ENCODE results near the gene KLF13. TPM values are rescaled to one million over a fixed set of nuclear protein-coding genes. Genes with fewer than 3 reads are reported as not detected.

KLF13 gene
- total RNA-seq, 1 donor from 2014 or later, result 26.9 TPM

GRCh38 chr15:31291048-31291578 lies 35.5 kb upstream of the KLF13 start:
- H3K36me3 Mint-ChIP-seq (ENCODE audit: insufficient read depth), result no peaks in the 10 kb centered on the region
- no peak for DNase-seq (ENCODE audit: low spot score, unreplicated experiment)
- peaks cover 6% of the 10 kb centered on the region for H3K4me1 Mint-ChIP-seq (ENCODE audit: low read depth)
- H3K4me3 Mint-ChIP-seq (ENCODE audit: low read depth), result no peak overlapping the region
- H3K27ac Mint-ChIP-seq, result no peak overlapping the region
- peaks cover 7% of the 10 kb centered on the region for H3K27me3 Mint-ChIP-seq
- peaks cover 4% of the 10 kb centered on the region for H3K9me3 Mint-ChIP-seq (ENCODE audit: low read depth)
- TF ChIP-seq CTCF (IDR thresholded peaks at IDR 0.05; ENCODE audit: unreplicated experiment), result no peak

- no peaks in the 10 kb centered on the region for H3K9me3 Mint-ChIP-seq (ENCODE audit: low read depth)
- no peaks in the 10 kb centered on the region for H3K36me3 Mint-ChIP-seq (ENCODE audit: insufficient read depth)
- TF ChIP-seq CTCF (IDR thresholded peaks at IDR 0.05; ENCODE audit: unreplicated experiment), result no peak
- H3K4me1 Mint-ChIP-seq (ENCODE audit: low read depth), result peaks cover 20% of the 10 kb centered on the region
- no peak for DNase-seq (ENCODE audit: low spot score, unreplicated experiment)
- H3K27me3 Mint-ChIP-seq, result peaks cover 7% of the 10 kb centered on the region
- peak overlapping the region; percentile 33 for H3K27ac Mint-ChIP-seq
- no peak overlapping the region for H3K4me3 Mint-ChIP-seq (ENCODE audit: low read depth)
Observed at GRCh38 chr15:31292391-31293015, 34.1 kb upstream of the KLF13 start.

GRCh38 chr15:31293655-31294054 lies 33.0 kb upstream of the KLF13 start:
- Mint-ChIP-seq H3K4me1 (ENCODE audit: low read depth) (peaks cover 25% of the 10 kb centered on the region), H3K4me3 (ENCODE audit: low read depth) (no peak overlapping the region), H3K27me3 (peaks cover 7% of the 10 kb centered on the region), H3K9me3 (ENCODE audit: low read depth) (no peaks in the 10 kb centered on the region), H3K36me3 (ENCODE audit: insufficient read depth) (no peaks in the 10 kb centered on the region), H3K27ac (no peak overlapping the region)
- no peak for DNase-seq (ENCODE audit: low spot score, unreplicated experiment)
- no peak for TF ChIP-seq CTCF (IDR thresholded peaks at IDR 0.05; ENCODE audit: unreplicated experiment)

- Mint-ChIP-seq H3K4me1 (ENCODE audit: low read depth) (peaks cover 25% of the 10 kb centered on the region), H3K9me3 (ENCODE audit: low read depth) (no peaks in the 10 kb centered on the region), H3K27me3 (peaks cover 7% of the 10 kb centered on the region), H3K36me3 (ENCODE audit: insufficient read depth) (no peaks in the 10 kb centered on the region), H3K27ac (no peak overlapping the region), H3K4me3 (ENCODE audit: low read depth) (no peak overlapping the region)
- TF ChIP-seq CTCF (IDR thresholded peaks at IDR 0.05; ENCODE audit: unreplicated experiment), result no peak
- DNase-seq (ENCODE audit: low spot score, unreplicated experiment), result peak; percentile 1
Observed at GRCh38 chr15:31294067-31294466, 32.6 kb upstream of the KLF13 start.

GRCh38 chr15:31295658-31296057 lies 31.0 kb upstream of the KLF13 start:
- Mint-ChIP-seq H3K27me3 (peaks cover 7% of the 10 kb centered on the region), H3K27ac (peak overlapping the region; percentile 41)
- no peak for DNase-seq (ENCODE audit: low spot score, unreplicated experiment)

More at GRCh38 chr15:31295658-31296057, 31.0 kb upstream of the KLF13 start:
- no peak for TF ChIP-seq CTCF (IDR thresholded peaks at IDR 0.05; ENCODE audit: unreplicated experiment)
- Mint-ChIP-seq H3K4me1 (ENCODE audit: low read depth) (peaks cover 25% of the 10 kb centered on the region), H3K9me3 (ENCODE audit: low read depth) (no peaks in the 10 kb centered on the region), H3K36me3 (ENCODE audit: insufficient read depth) (no peaks in the 10 kb centered on the region), H3K4me3 (ENCODE audit: low read depth) (no peak overlapping the region)

Measured in progenitor cell of endocrine pancreas (in vitro differentiated cells).